H1 (cell line): ENCODE data around the gene MSTN. TPM values are rescaled to one million over a fixed set of nuclear protein-coding genes. Genes with fewer than 3 reads are reported as not detected.

Source experiments
- CTCF ChIA-PET: fragments of 300-600 bp; sonication (Branson Sonifier 250); formaldehyde crosslinking; loops from one replicate; lab custom pipeline; 2021; ENCODE audit not compliant: partially characterized antibody; lab: Charles Lee
- POLR2A ChIA-PET: fragments of 300-600 bp; sonication (Branson Sonifier 250); formaldehyde crosslinking; loops from one replicate; lab custom pipeline; 2021; ENCODE audit warnings: inconsistent platforms; ENCODE audit not compliant: partially characterized antibody; lab: Charles Lee
- DNase-seq, 2 experiments: peaks; one replicate each; pipeline versions ENCODE4 v3.0.0 to v3.0.0-alpha.2; 2010 to 2022; ENCODE audit warnings: low spot score in 2 of 2, low read depth in 1 of 2, mixed read lengths in 1 of 2
- FAIRE-seq: peaks from 2 replicates; lab custom pipeline; 2011; peaks lifted over from hg19 to GRCh38; lab: Jason Lieb, UNC
- H2AFZ ChIP-seq: 2 replicates; pipeline ENCODE4 v1.8.1; 2012; ENCODE audit warnings: low read length, inconsistent platforms
- H2AK5ac ChIP-seq: 2 replicates; pipeline ENCODE4 v1.6.1; 2013; ENCODE audit warnings: low read depth, low read length
- H2BK120ac ChIP-seq: replicated peaks from 2 replicates; pipeline ENCODE3; 2013; ENCODE audit warnings: low read depth, low read length, inconsistent platforms
- H2BK12ac ChIP-seq: 2 replicates; pipeline ENCODE4 v1.6.1; 2013; ENCODE audit warnings: low read depth, low read length
- H2BK15ac ChIP-seq: 2 replicates; pipeline ENCODE4 v1.6.1; 2013; ENCODE audit warnings: low read length
- H2BK20ac ChIP-seq: 2 replicates; pipeline ENCODE4 v1.6.1; 2013; ENCODE audit warnings: low read length
- H2BK5ac ChIP-seq: 2 replicates; pipeline ENCODE4 v1.6.1; 2013; ENCODE audit warnings: low read depth, low read length
- H3K14ac ChIP-seq: 2 replicates; pipeline ENCODE4 v1.6.1; 2013; ENCODE audit warnings: inconsistent platforms; ENCODE audit not compliant: insufficient read length
- H3K18ac ChIP-seq: 2 replicates; pipeline ENCODE4 v1.6.1; 2013; ENCODE audit warnings: low read length; ENCODE audit errors: extremely low read depth
- H3K23ac ChIP-seq: 2 replicates; pipeline ENCODE4 v1.6.1; 2013; ENCODE audit warnings: inconsistent platforms; ENCODE audit not compliant: insufficient read length
- H3K23me2 ChIP-seq: 2 replicates; pipeline ENCODE4 v1.6.1; 2013; ENCODE audit warnings: low read depth, low read length
- H3K27ac ChIP-seq: 2 replicates; pipeline ENCODE4 v1.6.1; 2011; ENCODE audit warnings: low read depth, low read length, inconsistent platforms
- H3K27me3 ChIP-seq, 4 experiments: replicated peaks in 1 of 4; 1 replicate in 1 of 4; 2 replicates in 3 of 4; pipeline versions ENCODE4 v1.6.1 to v1.8.1; 2011 to 2013; ENCODE audit warnings: low read length in 3 of 4, mild to moderate bottlenecking in 3 of 4, inconsistent platforms in 2 of 4, mixed read lengths in 2 of 4, moderate library complexity in 1 of 4; ENCODE audit not compliant: control insufficient read depth in 3 of 4, insufficient read depth in 3 of 4; ENCODE audit errors: extremely low read depth in 1 of 4
- H3K36me3 ChIP-seq, 4 experiments: 2 replicates each; pipeline versions ENCODE4 v1.6.1 to v1.8.1; 2011 to 2013; ENCODE audit warnings: mild to moderate bottlenecking in 4 of 4, low read length in 3 of 4, moderate library complexity in 2 of 4, control low read depth in 1 of 4, inconsistent platforms in 1 of 4; ENCODE audit not compliant: insufficient read depth in 4 of 4, control insufficient read depth in 2 of 4
- H3K4ac ChIP-seq: replicated peaks from 2 replicates; pipeline ENCODE3; 2013; ENCODE audit warnings: low read length, low read depth, mixed read lengths, inconsistent platforms; ENCODE audit not compliant: insufficient read length
- H3K4me1 ChIP-seq, 4 experiments: replicated peaks in 1 of 4; 1 replicate in 1 of 4; 2 replicates in 3 of 4; pipeline versions ENCODE4 v1.6.1 to v1.8.1; 2011 to 2013; ENCODE audit warnings: low read length in 3 of 4, inconsistent platforms in 2 of 4, mixed read lengths in 1 of 4; ENCODE audit not compliant: insufficient read depth in 4 of 4, control insufficient read depth in 3 of 4
- H3K4me2 ChIP-seq, 2 experiments: 2 replicates each; pipeline versions ENCODE4 v1.6.1 to v1.8.1; 2011 to 2013; ENCODE audit warnings: low read depth in 2 of 2, low read length in 2 of 2, control low read depth in 1 of 2, inconsistent platforms in 1 of 2, mild to moderate bottlenecking in 1 of 2; ENCODE audit not compliant: insufficient read depth in 1 of 2
- H3K4me3 ChIP-seq, 4 experiments: fragments of 200-600, 300-600 bp in 1 of 4; sonication (generic), shearing (Covaris generic), sonication (Bioruptor Twin) in 1 of 4; 2 replicates each; pipeline versions ENCODE4 v1.5.1 to v1.8.1; 2011 to 2016; ENCODE audit warnings: low read length in 4 of 4, low read depth in 3 of 4, control low read depth in 2 of 4, inconsistent platforms in 2 of 4, mild to moderate bottlenecking in 2 of 4, mixed read lengths in 1 of 4, moderate library complexity in 1 of 4; ENCODE audit not compliant: insufficient read depth in 2 of 4; ENCODE audit errors: extremely low read depth in 1 of 4
- H3K56ac ChIP-seq: replicated peaks from 2 replicates; pipeline ENCODE3; 2013; ENCODE audit warnings: low read depth, mild to moderate bottlenecking, mixed read lengths, low read length, inconsistent platforms; ENCODE audit not compliant: insufficient read length
- H3K79me1 ChIP-seq: 2 replicates; pipeline ENCODE4 v1.6.1; 2013; ENCODE audit warnings: low read depth, low read length, control low read depth
- H3K79me2 ChIP-seq, 2 experiments: 2 replicates each; pipeline versions ENCODE4 v1.6.1 to v1.8.1; 2012 to 2013; ENCODE audit warnings: low read length in 2 of 2, mild to moderate bottlenecking in 2 of 2, inconsistent platforms in 1 of 2; ENCODE audit not compliant: insufficient read depth in 2 of 2, control insufficient read depth in 1 of 2
- H3K9ac ChIP-seq, 4 experiments: replicated peaks in 1 of 4; 1 replicate in 1 of 4; 2 replicates in 3 of 4; pipeline versions ENCODE4 v1.6.1 to v1.8.1; 2011 to 2013; ENCODE audit warnings: low read depth in 3 of 4, low read length in 3 of 4, control low read depth in 2 of 4, mild to moderate bottlenecking in 2 of 4, moderate library complexity in 2 of 4, inconsistent platforms in 1 of 4; ENCODE audit errors: extremely low read depth in 1 of 4
- H3K9me3 ChIP-seq, 2 experiments: 2 replicates each; pipeline versions ENCODE4 v1.6.1 to v1.8.1; 2012 to 2013; ENCODE audit warnings: mild to moderate bottlenecking in 2 of 2, moderate library complexity in 2 of 2, control low read depth in 1 of 2, inconsistent platforms in 1 of 2, low read depth in 1 of 2, low read length in 1 of 2, mixed read lengths in 1 of 2; ENCODE audit not compliant: insufficient read depth in 2 of 2
- H4K20me1 ChIP-seq, 2 experiments: replicated peaks in 1 of 2; 2 replicates each; pipeline versions ENCODE3 to v1.8.1; 2011 to 2013; ENCODE audit warnings: inconsistent platforms in 2 of 2, low read length in 2 of 2, mild to moderate bottlenecking in 1 of 2; ENCODE audit not compliant: insufficient read depth in 2 of 2, control insufficient read depth in 1 of 2
- H4K5ac ChIP-seq: 2 replicates; pipeline ENCODE4 v1.6.1; 2013; ENCODE audit warnings: low read length, low read depth, mixed read lengths, inconsistent platforms; ENCODE audit not compliant: insufficient read length
- H4K8ac ChIP-seq: 2 replicates; pipeline ENCODE4 v1.8.0; 2013; ENCODE audit warnings: mild to moderate bottlenecking, moderate library complexity, low read length, inconsistent platforms; ENCODE audit not compliant: insufficient read depth; ENCODE audit errors: extremely low read depth
- H4K91ac ChIP-seq: replicated peaks from 2 replicates; pipeline ENCODE3; 2013; ENCODE audit warnings: low read length, mixed read lengths, inconsistent platforms; ENCODE audit not compliant: insufficient read length
- CHD2 ChIP-seq: IDR thresholded peaks from 2 replicates; pipeline ENCODE4 v1.6.1; 2012; ENCODE audit warnings: low read length, improper control_type of control experiment
- CTBP2 ChIP-seq: IDR thresholded peaks from 2 replicates; pipeline ENCODE4 v1.7.0; 2011; ENCODE audit warnings: borderline replicate concordance, mild to moderate bottlenecking, moderate library complexity, mixed read lengths, low read length; ENCODE audit not compliant: insufficient read depth, insufficient read length
- FOSL1 ChIP-seq: IDR thresholded peaks from 2 replicates; pipeline ENCODE4 v1.6.1; 2011; ENCODE audit warnings: mild to moderate bottlenecking, low read depth, low read length, moderate library complexity; ENCODE audit not compliant: insufficient read depth
- HDAC6 ChIP-seq: IDR thresholded peaks from one replicate; pipeline ENCODE4 v1.7.1; 2012; ENCODE audit warnings: low read depth, mild to moderate bottlenecking, inconsistent platforms, low read length, moderate library complexity
- JUN ChIP-seq: IDR thresholded peaks from 2 replicates; pipeline ENCODE4 v1.6.1; 2011; ENCODE audit warnings: low read depth, mild to moderate bottlenecking, improper control_type of control experiment, low read length
- KDM1A ChIP-seq: fragments of 200-600, 300-600 bp; sonication (generic); IDR thresholded peaks from 2 replicates; pipeline ENCODE4 v1.7.1; 2016; ENCODE audit warnings: mild to moderate bottlenecking, low read length, borderline replicate concordance
- KDM5A ChIP-seq: fragments of 200-600 bp; IDR thresholded peaks from 2 replicates; pipeline ENCODE4 v1.7.1; 2012; ENCODE audit warnings: mild to moderate bottlenecking, low read length, inconsistent platforms, mixed read lengths
- NANOG ChIP-seq: IDR thresholded peaks from 2 replicates; pipeline ENCODE4 v1.6.1; 2011; ENCODE audit warnings: low read length, low read depth, mild to moderate bottlenecking, inconsistent platforms; ENCODE audit not compliant: insufficient read depth, poor library complexity, severe bottlenecking
- PHF8 ChIP-seq: fragments of 200-600 bp; sonication (generic); conservative IDR thresholded peaks from 2 replicates; pipeline ENCODE4 v1.7.1; 2012; ENCODE audit warnings: low read depth, mild to moderate bottlenecking, inconsistent platforms, low read length, moderate library complexity
- RAD21 ChIP-seq, 2 experiments: IDR thresholded peaks in 1 of 2; conservative IDR thresholded peaks in 1 of 2; 2 replicates each; pipeline ENCODE4 v1.6.1; 2011; ENCODE audit warnings: low read depth in 2 of 2, low read length in 2 of 2, improper control_type of control experiment in 1 of 2, inconsistent platforms in 1 of 2, mild to moderate bottlenecking in 1 of 2, moderate library complexity in 1 of 2
- RFX5 ChIP-seq: IDR thresholded peaks from 2 replicates; pipeline ENCODE4 v1.6.1; 2011; ENCODE audit warnings: low read depth, low read length, improper control_type of control experiment, borderline replicate concordance
- SIN3A ChIP-seq, 2 experiments: IDR thresholded peaks in 1 of 2; conservative IDR thresholded peaks in 1 of 2; 2 replicates each; pipeline ENCODE4 v1.6.1; 2011 to 2012; ENCODE audit warnings: low read length in 2 of 2, improper control_type of control experiment in 1 of 2, low read depth in 1 of 2, mild to moderate bottlenecking in 1 of 2
- WGBS, 2 experiments: shearing (Covaris generic) in 1 of 2; methylation state at CpG; one replicate each; pipeline versions ENCODE4 v1.1.6 to v1.1.7; 2013 to 2015; ENCODE audit warnings: low lambda C conversion rate in 2 of 2, mixed read lengths in 2 of 2, inconsistent platforms in 1 of 2, low coverage in 1 of 2, missing lambda C conversion rate in 1 of 2; ENCODE audit not compliant: insufficient replicate concordance in 2 of 2, insufficient coverage in 1 of 2, insufficient read length in 1 of 2; ENCODE audit errors: extremely low coverage in 1 of 2, missing lambda C conversion rate in 1 of 2; 5-methylcytosine and 5-hydroxymethylcytosine counted together
- polyA plus RNA-seq, 7 experiments: library from polyadenylated mRNA; depleted of rRNA in 3 of 7; stranded (reverse) in 5 of 7; unstranded in 2 of 7; fragments of >200 nt in 5 of 7; fragments of 200-250 nt in 2 of 7; gene quantifications; 1 replicate in 5 of 7; 2 replicates in 1 of 7; 4 replicates in 1 of 7; pipeline versions ENCODE4 v1.2.1 to v1.2.3, GENCODE V29; 2011 to 2013; ENCODE audit warnings: missing spikeins in 2 of 7, mixed read lengths in 2 of 7
- total RNA-seq: library from RNA; stranded (reverse); fragmentation: NEBNext Ultra II Directional; extraction: Animal tissue kit (Norgen Biotek cat#: 25700); gene quantifications from 2 replicates; pipeline ENCODE4 v1.2.1, GENCODE V29; 2021

MSTN gene
- total and polyA plus RNA-seq, 2 of the 8 experiments (the other 6 are each of a cell fraction or from before 2014, with no cell fraction given) = not detected

DNA sequence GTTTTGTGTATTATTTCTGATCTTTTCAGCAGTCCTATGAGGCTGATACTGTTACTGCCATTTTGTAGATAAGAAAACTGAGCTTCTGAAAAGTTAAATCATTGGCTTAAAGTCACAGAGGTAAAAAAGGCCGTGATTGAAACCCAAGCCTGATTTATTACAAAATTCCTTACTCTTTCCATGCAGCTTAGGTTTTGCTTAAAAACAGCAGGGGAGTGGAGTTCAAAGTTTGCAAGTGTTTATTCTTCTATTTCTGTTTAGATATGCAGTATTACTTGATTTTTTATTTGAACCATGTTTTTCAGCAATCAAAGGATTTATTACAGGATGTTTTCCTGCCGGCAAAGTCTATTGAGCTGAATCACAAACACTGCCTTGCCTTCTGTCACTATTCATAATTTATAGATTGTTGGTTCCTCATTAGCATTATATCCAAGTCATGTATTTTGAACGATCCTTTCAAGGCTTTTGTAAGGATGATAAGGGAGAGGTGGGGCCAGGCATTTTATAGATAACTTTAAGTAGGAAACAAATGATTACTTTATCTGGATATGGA, 31.9 kb upstream of the MSTN start:
- no peak overlapping the region for H4K5ac ChIP-seq
- no peak overlapping the region for H3K14ac ChIP-seq
- H3K27me3 ChIP-seq = no peaks in the 10 kb centered on the region
- no peaks in the 10 kb centered on the region for H3K36me3 ChIP-seq
- no peak overlapping the region for H3K9ac ChIP-seq
- H3K9me3 ChIP-seq = no peaks in the 10 kb centered on the region
- no peaks in the 10 kb centered on the region for H3K79me2 ChIP-seq
- H2AFZ ChIP-seq = peak overlapping the region; percentile 82; the same call in 1 of the 2 replicates
- no peaks in the 10 kb centered on the region for H4K20me1 ChIP-seq
- 89% methylated on average over 3 of the region's 3 CpGs; no CpG with 5 or more reads in 1 of the 2 experiments for WGBS, 2 experiments
- no peak overlapping the region for H3K27ac ChIP-seq
- H3K23me2 ChIP-seq = no peaks in the 10 kb centered on the region
- no peak for DNase-seq
- no peak overlapping the region for H2BK120ac ChIP-seq
- POLR2A ChIA-PET = no interaction called here
- CTCF ChIA-PET = interaction anchor here (1.8 kb wide), 1 partner anchor 28 kb away, joined by 9 read pairs; no protein-coding TSS in a partner anchor
- no peak overlapping the region for H3K4me2 ChIP-seq
- no peak overlapping the region for H3K56ac ChIP-seq
- H4K91ac ChIP-seq = no peak overlapping the region
- no peak overlapping the region for H2BK5ac ChIP-seq
- no peak overlapping the region for H3K23ac ChIP-seq
- H3K18ac ChIP-seq = no peak overlapping the region
- FAIRE-seq = no peak
- no peaks in the 10 kb centered on the region for H3K4me1 ChIP-seq
- H2BK12ac ChIP-seq = no peak overlapping the region
- no peak overlapping the region for H2BK15ac ChIP-seq
- H3K4me3 ChIP-seq = no peak overlapping the region
- H4K8ac ChIP-seq = no peak overlapping the region
- no peak overlapping the region for H2BK20ac ChIP-seq
- H3K4ac ChIP-seq = no peak overlapping the region
- H2AK5ac ChIP-seq = no peak overlapping the region
- no peaks in the 10 kb centered on the region for H3K79me1 ChIP-seq
- TF ChIP-seq FOSL1 (no peak), RFX5 (no peak), HDAC6 (no peak), PHF8 (no peak), KDM5A (no peak), NANOG (no peak), SIN3A (conservative IDR thresholded peaks at IDR 0.05 in 1 of 2, IDR thresholded peaks at IDR 0.05 in 1 of 2; ENCODE audit: low read depth in 1 of 2, low read length in 2 of 2) (no peak), KDM1A (no peak), CHD2 (no peak), RAD21 (IDR thresholded peaks at IDR 0.05 in 1 of 2, conservative IDR thresholded peaks at IDR 0.05 in 1 of 2; ENCODE audit: low read depth in 2 of 2, low read length in 2 of 2) (no peak), CTBP2 (no peak), JUN (no peak)
